GM18505 (cell line): ENCODE measurements around the gene TTC21B.
A peak's percentile ranks its signal among the peaks of the same experiment; 100 is the strongest.
"Not testable (repeated sequence)": the region's sequence is repeated elsewhere in the genome, so short reads cannot be mapped to it uniquely, and the experiment has no call there.

ENCODE experiments used
- ATAC-seq: cut with Tn5 transposase; IDR thresholded peaks from one replicate; pipeline ENCODE4 v1.9.1; 2021; ENCODE audit not compliant: unreplicated experiment
- POLR2A ChIP-seq: IDR thresholded peaks from 4 replicates; pipeline ENCODE4 v1.6.1; 2011; ENCODE audit warnings: borderline replicate concordance; ENCODE audit not compliant: insufficient read depth, insufficient read length; ENCODE audit errors: extremely low read depth

Gene TTC21B

DNA sequence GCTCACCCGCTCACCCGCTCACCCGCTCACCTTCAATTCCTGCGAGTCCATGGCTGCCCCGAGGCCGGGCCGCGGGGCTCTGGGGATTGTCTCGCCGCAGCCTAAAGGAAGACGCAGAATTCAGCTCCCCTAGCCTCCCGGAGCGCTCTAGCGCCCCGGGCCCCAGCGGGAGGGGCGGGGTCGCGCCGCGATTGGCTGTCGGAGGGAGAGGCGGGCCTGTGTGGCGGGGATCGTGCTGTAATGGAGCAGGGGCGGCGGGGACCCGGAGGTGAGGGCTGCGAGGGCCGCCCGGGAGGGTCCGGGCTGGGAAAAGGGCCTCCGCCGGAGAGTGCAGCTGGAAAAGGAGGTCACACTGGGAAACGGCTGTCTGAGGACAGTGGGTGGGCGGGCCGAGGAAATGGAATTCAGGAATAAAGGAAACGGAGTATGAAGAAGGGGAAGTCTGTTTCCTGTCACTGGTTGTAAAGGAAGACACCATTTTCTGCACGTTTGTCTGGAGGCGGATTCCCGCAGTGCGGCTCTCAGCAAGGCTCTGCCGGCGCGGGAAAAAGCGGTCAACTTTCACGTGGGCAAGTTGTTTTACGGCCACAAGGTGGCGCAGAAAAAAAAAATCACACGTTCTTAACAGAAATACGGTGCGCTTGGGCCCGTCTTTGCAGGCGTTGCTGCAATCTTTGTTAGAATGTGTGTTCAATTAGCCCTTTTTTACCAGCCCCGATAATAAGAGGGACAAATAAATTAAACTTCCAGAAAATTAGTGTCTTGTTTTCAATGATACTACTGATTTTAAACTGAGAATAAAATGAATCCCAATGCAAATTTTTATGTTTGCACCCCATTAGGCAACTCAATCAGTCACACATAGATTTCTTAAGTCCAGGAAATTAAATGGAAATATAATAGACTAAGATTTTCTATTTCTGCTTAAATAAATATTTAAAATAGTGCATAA lies at the start of gene TTC21B:
Gene TTC21B (minus strand): TSS at position 122 of the 952 bp plus-strand sequence. CDS start 71 bp downstream, at position 51.
- peak; percentile 76 for TF ChIP-seq POLR2A
- ATAC-seq, result peak; percentile 97

DNA sequence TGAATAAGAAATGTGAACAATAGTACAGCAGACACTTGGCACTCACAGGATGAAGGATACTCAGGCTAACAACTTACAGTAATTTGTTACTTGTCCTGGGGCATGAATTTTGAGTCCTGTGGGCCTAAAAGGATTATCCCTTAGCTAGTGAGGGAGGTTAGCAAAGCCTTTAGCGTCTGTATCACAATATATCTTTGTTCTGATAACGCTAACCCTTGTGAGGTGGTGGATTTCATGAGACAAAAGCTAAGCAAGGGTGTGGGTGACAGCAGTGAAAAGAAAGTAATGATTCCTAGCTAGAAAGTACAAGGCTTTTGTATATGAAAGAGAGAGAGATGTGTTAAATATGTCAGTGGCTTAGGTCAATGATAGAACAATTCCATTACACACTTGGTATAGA lies 46.8 kb upstream of the TTC21B start:
- no peak for TF ChIP-seq POLR2A
- ATAC-seq, result no peak

DNA sequence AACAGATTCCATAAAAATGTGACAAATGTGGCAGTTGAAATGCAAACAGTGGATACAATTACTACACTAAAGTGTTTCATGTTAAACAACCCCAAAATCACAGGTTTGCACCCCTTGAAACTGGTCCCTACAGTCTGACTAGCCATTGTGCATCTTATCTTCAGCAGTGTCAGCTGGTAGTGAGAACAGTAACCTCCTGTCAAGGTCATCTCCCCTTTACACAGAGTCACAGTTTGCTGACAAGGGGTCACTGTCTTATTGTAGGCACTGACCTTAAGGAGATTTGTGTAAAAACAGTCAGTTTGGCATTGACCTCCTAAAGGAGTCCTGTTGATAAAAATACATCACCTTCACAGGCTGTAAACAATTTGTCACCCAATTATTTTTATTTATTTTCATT lies 37.3 kb upstream of the TTC21B start:
- no peak for TF ChIP-seq POLR2A
- ATAC-seq, result no peak

DNA sequence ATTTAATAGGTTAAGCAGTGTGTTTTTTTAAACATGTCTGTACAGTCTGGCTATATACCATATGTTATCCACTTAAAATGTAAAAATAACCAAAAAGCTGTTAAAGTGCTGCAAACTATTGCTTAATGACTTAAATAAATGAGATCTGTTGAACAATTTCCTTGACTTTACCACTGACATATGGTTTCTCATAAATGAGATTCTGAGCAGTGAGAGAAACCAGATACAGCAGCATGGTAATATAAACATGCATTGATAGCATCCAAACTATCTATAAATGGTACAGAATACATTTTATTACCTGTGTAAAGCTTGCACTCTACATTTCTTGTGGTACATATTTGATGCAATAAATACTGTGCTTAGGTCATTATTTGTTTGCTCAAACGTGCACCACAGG lies 36.3 kb upstream of the TTC21B start:
- ATAC-seq, result no peak
- no peak for TF ChIP-seq POLR2A

DNA sequence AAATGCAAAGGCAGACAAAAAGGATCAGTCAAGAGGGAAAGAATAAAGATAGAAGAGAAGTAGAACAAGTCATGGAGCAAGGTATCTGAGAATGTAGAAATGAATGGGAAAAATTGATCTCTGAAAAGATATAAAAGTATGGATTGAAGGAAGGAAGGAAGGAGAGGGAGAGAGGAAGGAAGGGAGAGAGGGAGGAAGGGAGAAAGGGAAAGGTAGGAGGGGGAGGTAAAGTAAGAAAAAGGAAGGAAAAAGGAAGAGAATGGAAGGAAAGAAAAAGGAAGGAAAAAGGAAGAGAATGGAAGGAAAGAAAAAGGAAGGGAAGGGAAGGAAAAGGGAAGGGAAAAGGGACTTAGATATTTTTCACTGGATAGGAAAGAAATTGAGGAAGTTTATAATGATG lies 31.5 kb upstream of the TTC21B start:
- no peak for TF ChIP-seq POLR2A
- ATAC-seq, result no peak

DNA sequence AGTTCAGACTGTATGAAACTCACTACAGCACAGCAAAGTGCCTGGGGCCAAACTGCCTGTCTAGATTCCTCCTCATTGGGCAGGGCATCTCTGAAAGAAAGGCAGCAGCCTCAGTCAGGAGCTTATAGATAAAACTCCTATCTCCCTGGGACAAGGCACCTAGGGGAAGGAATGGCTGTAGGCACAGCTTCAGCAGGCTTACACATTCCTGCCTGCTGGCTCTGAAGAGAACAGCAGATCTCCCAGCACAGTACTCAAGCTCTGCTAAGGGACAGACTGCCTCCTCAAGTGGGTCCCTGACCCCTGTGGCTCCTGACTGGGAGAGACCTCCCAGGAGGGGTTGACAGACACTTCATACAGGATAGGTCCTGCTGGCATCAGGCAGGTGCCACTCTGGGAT lies 18.6 kb upstream of the TTC21B start:
- not testable (repeated sequence) for ATAC-seq

DNA sequence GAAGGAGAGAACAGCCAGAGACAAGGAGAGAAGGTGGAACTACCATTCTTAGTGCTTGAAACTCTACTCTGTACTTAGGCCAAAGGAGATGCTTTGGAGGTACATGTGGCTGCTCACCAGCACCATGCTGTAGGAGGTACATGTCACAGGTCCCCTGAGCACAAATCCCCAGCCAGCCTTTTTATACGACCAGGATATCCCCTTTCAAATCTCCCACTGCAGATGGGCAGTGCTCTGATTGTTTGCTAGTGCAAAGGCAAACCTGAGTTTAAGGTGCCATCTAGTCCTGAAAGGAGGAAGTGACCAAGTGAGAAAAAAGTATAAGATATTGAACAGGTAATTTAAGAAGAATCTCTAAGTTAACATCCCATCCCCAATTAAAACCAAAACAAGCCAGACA lies 17.1 kb upstream of the TTC21B start:
- TF ChIP-seq POLR2A, result no peak
- no peak for ATAC-seq

DNA sequence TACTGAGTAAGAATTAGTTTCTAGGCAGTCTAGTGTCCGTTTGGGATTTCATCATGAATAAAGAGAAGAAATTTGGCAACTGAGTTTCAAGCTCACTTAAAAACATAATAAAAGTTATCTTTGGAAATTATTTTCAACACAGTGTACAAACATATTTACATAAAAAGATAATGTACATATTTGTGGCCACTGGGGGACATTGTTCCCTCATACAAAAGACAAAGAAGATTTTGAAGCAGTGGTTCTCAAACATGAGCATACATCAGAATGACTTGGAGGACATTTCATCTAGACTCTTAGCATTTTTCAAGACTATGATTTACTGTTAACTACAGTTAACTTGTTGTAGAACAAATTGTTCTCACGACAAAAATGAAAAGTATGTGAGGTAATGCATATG lies 15.7 kb upstream of the TTC21B start:
- ATAC-seq, result no peak
- TF ChIP-seq POLR2A, result no peak

DNA sequence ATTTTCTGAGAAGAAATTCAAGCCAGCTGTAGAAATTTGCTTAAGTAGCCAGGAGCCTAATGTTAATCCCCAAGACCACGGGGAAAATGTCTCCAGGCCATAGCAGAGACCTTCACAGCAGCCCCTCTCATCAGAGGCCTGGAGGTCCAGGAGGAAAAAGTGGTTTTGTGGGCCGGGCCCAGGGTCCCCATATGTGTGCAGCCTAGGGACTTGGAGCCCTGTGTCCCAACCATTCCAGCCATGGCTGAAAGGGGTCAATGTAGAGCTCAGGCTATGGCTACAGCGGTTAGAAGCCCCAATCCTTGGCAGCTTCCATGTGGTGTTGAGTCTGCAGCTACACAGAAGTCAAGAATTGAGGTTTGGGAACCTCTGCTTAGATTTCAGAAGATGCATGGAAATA lies 14.2 kb upstream of the TTC21B start:
- ATAC-seq, result no peak
- TF ChIP-seq POLR2A, result no peak

DNA sequence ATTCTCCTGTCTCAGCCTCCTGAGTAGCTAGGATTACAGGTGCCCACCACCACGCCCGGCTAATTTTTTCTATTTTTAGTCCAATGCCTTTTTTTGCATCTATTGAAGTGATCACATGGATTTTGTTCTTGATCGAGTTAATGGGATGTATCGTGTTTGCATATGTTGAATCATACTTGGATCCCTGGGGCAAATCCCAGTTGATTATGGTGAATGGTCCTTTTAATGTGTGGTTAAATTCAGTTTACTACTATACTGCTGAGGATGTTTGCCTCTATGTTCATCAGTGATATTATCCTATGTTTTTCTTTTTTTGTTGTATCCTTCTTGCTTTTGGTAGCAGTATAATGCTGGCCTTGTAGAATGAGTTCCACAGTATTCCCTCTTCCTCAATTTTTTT lies 8.2 kb upstream of the TTC21B start:
- no peak for TF ChIP-seq POLR2A
- no peak for ATAC-seq

DNA sequence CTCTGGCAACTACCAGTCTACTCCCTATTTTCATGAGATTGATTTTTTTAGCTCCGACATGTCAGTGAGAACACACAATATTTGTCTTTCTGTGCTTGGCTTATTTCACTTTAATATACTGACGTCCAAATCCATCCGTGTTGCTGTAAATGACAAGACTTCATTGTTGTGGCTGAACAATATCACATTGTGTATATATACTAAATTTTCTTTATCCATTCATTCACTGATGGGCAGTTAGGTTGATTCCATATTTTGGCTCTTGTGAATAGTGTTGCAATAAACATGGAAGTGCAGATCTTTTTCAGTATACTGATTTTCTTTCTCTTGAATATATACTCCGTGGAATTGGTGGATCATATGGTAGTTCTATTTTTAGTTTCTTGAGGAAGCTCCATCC lies 5.8 kb upstream of the TTC21B start:
- no peak for ATAC-seq
- no peak for TF ChIP-seq POLR2A

DNA sequence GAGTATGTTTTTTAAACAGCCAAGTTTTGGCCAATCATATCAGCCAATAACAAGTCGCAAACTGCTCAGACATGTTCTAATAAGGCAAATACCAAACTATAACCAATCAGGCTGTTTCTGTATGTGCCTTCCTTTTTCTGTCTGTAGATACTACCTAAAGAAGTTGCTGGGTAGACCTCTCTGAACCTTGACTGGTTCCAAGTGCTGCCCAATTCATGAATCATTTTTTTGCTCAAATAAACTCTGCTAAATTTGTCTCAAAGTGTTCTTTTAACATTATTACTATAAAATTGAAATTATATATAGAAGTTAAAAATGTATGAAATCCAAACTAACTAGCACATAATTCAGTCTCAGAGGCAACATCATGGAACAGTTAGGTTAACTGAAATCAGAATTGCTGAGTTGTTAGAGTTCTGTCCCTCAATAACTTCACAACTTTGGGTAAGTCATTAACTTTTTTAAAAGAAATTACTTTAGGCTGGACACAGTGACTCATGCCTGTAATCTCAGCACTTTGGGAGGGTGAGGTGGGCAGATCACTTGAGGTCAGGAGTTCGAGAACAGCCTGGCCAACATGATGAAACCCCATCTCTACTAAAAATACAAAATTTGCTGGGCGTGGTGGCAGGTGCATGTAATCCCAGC lies 4.9 kb upstream of the TTC21B start:
- ATAC-seq, result no peak
- TF ChIP-seq POLR2A, result no peak

DNA sequence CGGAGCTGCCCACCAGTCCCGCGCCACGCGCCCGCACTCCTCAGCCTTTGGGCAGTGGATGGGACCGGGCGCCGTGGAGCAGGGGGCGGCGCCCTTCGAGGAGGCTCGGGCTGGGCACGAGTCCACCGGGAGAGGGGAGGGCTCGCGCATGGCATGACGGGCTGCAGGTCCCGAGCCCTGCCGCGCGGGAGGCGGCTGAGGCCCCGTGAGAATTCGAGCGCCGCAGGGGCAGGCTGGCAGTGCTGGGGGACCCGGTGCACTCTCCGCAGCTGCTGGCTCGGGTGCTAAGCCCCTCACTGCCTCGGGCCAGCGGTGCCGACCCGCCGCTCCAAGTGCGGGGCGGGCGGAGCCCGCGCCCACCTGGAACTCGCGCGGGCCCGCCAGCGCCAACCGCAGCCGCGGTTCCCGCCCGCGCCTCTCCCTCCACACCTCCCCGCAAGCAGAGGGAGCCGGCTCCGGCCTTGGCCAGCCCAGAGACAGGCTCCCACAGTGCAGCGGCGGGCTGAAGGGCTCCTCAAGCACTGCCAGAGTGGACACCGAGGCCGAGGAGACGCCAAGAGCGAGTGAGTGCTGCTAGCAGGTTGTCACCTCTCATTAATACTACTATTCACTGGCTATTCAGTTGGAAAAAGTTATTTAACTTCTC lies 3.6 kb upstream of the TTC21B start:
- no peak for ATAC-seq
- no peak for TF ChIP-seq POLR2A

DNA sequence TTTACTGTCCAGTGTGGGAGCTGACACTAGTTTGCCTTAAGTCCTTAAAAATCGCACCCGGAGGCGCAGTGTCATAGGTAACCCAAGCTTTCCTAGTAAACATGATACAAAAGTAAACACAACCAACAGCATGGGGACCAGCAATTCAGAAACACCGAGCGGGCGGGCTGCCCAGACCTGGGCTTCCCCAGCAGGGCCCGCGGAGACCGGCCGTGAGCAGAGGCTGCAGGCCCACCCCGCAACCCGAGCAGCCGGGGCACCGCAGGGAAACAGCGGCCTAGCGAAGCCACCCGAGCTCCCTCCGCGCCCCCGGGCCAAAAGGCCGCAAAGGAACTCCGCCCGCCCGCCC lies 296 bp downstream of the TTC21B start:
- TF ChIP-seq POLR2A, result no peak
- ATAC-seq, result peak; percentile 37
